K562 (cell line): ENCODE data around the gene CTRB1.

ENCODE experiments used
- RFX5 ChIP-seq: IDR thresholded peaks from 2 replicates; pipeline ENCODE4 v1.6.1; 2011; ENCODE audit warnings: low read depth, mild to moderate bottlenecking, improper control_type of control experiment, low read length
- ZNF263 ChIP-seq: sonication (generic); formaldehyde crosslinking; IDR thresholded peaks from 2 replicates; pipeline ENCODE4 v1.8.0; 2022; ENCODE audit warnings: mild to moderate bottlenecking, missing genetic modification reagents, borderline replicate concordance
- ZNF764 ChIP-seq: fragments of 250-450 bp; sonication (Bioruptor Pico); IDR thresholded peaks from 2 replicates; pipeline ENCODE4 v1.4.0; 2020; ENCODE audit warnings: low read depth, mild to moderate bottlenecking, moderate library complexity
- ZNF785 ChIP-seq: fragments of 250-450 bp; sonication (Bioruptor Pico); IDR thresholded peaks from 2 replicates; pipeline ENCODE4 v1.4.0; 2020; ENCODE audit warnings: mild to moderate bottlenecking

GRCh38 chr16:75169899-75170405 lies 48.8 kb upstream of the CTRB1 start:
- TF ChIP-seq ZNF785 (no peak), ZNF764 (CRISPR knock-in tag) (no peak), RFX5 (no peak), ZNF263 (CRISPR knock-in tag) (no peak)
